Cortex of kidney (tissue), 1 donor: ENCODE data around the gene DDX39A.
"Not testable (repeated sequence)": the region's sequence is repeated elsewhere in the genome, so short reads cannot be mapped to it uniquely, and the experiment has no call there.

Experiments used
- DNase-seq: peaks from one replicate; lab custom pipeline; 2025; lab: John Stamatoyannopoulos, UW

The DDX39A gene

GRCh38 chr19:14385492-14385891 lies 33.6 kb downstream of the DDX39A start:
- no peak for DNase-seq

- DNase-seq: no peak
Observed at GRCh38 chr19:14383661-14384555, 35.2 kb downstream of the DDX39A start.

DNA sequence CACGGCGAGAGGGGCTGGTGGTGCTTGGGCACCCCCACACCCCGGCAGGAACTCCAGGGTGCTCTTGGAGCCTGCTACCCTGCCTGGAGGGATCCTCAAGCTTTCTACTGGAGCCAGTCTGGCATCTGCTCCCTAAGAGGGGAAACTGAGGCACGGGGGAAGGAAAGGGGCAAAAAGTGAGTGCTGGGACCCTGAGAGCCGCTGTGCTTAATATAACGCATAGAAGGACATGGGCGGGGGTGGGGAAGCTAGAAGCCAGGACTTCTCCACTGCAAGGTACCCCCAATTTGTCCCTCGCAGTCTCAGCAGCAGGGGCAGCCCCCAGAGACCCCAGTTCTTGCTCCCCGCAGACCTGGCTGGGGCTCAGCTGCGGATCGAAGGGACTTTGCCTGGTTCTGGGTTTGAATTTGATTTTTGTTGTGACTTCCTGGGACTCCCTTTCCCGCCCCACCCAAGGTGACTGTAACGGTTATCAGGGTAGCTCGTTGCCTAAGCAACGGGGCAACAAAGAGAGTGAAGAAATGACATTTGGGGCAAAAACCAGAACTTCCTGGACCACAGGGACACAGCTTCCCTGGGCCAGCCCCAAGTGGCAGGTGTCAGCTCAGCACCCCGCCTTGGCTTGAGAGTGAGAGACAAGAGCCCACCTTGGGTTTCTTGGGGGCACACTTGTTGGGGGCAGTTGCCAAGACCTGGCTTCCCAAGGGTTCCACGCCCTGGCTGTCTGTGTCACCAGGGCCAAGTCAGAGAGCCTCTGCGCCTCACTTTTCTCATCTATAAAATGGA lies 37.3 kb downstream of the DDX39A start:
- DNase-seq: no peak

DNA sequence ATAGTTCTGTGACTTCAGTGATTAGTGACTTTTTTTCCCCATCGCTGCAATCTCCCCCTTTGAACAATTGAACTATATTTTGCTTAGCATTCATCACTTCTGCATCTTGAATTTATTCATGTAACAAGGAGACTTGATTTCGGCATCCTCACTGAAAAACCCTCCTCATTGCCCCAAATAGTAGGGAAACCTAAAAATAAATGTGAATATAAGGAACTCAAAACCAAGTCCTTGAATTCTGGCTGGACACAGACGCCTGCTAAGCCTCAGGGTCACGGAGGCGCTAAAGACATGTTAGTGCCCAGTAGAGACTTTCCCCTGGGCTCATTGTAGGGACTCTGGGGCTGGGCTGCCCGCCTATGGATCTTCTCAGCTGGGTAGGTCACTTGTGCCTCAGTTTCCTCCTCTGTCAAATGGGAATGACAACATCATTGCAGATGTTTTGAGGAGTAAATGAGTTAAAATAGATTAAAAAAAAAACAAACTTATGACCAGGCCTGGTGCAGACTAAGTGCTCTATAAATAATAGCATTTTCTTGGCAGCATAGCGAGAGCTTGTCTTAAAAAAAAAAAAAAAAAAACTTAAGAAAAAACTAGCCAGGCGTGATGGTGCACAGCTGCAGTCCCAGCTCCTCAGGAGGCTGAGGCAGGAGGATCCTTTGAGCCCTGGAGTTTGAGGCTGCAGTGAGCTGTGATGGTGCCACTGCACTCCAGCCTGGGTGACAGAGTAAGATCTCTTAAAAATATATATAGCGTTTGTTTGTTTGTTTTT lies 39.7 kb downstream of the DDX39A start:
- DNase-seq: no peak

DNA sequence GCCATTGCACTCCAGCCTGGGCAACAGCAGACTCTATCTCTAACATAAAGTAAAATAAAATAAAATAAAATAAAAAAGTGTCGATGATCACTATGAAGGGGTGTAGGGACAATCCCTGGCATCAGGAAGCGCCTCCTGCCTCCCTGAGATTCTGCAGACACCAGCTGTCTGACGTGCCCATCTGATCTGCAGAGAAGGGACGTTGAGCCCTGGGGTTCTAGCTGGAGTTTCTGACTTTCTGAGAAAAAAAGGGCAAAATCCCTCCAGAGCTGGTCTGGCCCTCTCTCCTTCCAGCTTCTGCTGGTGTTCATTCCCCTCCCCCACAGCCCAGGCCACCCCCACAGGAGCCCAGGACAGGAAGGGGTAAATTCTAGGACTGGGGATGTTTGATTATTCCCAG lies 40.3 kb downstream of the DDX39A start:
- DNase-seq: no peak

GRCh38 chr19:14377883-14378328 lies 41.2 kb downstream of the DDX39A start:
- no peak for DNase-seq

DNA sequence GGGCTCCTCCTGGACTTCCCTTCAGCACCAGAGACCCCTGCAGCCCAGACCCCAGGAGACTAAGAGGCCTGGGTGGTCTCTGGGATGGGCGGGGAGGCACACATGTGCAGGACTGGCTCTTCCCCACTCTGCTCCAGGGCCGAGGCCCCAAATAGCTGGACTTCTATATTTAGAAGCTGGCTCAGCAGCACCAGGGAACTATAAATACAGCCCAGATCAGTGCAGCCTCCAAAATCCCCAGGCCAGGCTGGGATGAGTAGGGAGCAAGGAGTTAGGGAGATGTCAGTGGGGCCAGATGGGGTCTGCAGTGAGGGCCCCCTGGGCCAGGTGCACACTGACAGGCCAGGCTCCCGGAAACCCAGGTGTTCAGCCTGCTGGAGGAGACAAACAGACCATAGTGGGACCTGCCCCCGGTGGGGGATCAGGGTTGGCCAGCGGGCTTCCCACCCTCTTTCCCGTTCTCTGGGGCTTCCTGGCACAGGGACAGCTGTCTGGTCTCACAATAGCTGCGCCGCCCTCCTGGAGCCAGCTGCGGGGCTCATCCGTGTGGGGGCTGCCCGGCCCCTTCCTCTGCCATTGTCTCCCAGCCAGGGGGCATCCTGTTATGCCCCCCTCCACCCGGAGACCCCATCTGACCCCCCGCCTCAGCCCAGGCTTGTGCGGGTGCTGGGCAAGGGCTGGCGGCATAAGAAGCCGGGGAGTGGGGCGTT lies 43.4 kb downstream of the DDX39A start:
- DNase-seq: no peak

DNA sequence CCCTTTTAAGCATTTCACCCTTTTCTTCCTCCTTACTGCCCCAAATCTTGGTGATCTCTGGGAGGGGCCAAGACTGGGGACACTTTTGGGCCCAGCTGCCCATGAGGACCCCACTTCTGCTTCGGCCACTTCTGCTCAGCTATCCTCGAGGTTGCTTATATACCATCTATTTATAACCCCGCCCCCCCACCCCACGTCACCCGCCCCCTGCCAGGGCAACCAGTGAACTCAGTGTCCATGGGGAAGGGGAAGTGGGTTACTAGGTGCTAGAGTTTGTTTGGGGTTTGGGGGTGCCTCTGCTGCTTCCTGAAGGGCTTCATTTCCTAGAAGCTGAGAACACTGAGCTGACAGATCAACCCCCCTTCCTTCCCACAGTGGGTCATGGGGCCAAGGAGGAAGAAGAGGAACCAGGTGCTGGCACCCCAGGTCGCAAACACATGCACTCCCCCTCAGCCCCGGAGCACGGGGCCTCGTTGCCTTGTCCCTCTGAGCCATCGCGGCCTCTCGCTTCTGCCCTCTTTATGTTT lies 44.0 kb downstream of the DDX39A start:
- DNase-seq: no peak

GRCh38 chr19:14374313-14374712 lies 44.8 kb downstream of the DDX39A start:
- not testable (repeated sequence) for DNase-seq

- not testable (repeated sequence) for DNase-seq
Observed at GRCh38 chr19:14372384-14373077, 46.6 kb downstream of the DDX39A start.

DNA sequence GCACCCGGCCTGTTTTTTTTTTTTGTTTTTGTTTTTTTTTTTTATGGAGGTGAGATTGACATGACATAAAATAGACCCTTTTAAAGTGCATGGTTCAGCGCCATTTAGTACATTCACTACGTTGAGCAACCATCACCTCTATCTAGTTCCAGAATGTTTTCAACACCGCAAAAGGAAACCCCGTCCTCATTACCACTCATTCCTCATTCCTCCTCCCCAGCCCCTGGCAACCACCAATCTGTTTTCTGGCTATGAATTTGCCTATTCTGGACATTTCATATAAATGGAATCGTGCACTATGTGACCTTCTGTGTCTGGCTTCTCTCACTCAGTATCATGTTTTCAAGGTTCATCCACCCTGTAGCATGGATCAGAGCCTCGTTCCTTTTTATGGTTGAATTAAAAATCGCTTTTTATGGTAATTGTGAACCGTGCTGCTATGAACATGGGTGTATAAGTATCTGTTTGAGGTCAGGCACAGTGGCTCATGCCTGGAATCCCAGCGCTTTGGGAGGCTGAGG lies 47.8 kb downstream of the DDX39A start:
- DNase-seq: no peak

DNA sequence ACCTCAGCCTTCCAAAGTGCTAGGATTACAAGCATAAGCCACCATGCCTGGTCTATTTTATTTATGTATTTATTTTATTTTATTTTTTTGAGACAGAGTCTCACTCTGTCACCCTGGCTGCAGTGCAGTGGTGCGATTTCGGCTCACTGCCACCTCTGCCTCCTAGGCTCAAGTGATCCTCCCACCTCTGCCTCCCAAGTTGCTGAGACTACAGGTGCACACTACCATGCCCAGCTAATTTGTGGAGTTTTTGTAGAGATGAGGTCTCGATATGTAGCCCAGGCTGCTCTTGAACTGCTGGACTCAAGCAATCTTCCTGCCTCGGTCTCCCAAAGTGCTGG lies 48.2 kb downstream of the DDX39A start:
- DNase-seq: no peak

DNA sequence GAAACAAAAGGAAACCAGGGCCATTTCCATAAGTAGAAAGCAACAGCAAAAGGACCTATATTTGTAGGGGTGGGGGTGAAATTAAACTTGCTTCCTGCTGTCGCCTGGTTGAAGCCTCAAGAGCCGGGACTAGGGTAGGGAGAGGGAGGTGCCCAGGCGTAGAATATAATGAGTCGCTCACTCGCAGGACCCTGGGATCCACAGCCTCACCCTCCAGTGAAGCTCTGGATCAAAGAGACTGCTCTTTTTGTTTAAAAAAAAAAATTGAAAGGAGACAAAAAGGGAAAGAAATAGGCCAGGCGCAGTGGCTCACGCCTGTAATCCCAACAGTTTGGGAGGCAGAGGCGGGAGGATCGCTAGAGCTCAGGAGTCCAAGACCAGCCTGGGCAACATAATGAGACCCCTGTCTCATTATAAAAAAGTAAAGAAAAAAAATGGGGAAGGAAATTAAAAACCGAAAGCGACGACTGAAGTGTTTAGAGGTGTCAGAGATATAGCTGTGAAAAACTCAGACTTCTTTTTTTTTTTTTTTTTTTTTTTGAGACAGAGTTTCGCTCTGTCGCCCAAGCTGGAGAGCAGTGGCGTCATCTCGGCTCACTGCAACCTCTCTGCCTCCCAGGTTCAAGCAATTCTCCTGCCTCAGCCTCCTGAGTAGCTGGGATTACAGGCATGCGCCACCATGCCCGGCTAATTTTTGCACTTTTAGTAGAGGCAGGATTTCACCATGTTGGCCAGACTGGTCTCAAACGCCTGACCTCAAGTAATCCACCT lies 48.8 kb downstream of the DDX39A start:
- no peak for DNase-seq

DNA sequence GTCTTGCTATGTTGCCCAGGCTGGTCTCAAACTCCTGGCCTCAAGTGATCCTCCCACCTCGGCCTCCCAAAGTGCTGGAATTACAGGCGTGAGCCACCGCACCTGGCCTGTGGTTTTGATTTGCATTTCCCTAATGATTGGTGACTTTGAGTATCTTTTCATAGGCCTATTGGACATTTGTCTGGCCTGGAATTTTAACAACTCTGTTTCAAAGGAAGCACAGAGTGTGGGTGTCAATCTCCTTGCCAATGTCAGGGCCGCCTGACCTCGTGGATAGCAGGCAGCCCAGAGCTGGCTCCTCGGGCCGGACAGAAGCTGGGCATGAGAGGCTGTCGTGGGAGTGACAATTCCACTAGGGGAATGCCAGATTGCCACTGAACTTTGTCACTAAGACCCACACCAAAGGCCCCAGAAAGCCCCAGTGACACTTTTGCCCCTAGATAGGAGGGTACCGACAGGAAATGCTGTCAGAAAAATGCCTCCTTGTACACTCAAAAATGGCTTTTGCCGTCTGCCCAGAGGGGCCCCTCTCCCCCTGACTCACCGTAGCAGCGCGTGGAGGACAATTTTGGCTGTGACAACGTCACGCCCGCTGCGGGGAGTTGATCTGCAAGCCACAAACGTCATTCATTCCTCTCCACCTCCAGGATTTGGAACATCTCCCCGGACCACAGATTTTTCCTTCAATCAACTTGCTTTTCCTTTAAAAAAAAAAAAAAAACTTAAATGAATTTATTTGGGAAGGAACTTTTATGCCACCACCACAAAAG lies 49.6 kb downstream of the DDX39A start:
- no peak for DNase-seq

- DNase-seq: no peak
Observed at GRCh38 chr19:14368011-14368513, 51.1 kb downstream of the DDX39A start.

- no peak for DNase-seq
Observed at GRCh38 chr19:14367016-14367415, 52.1 kb downstream of the DDX39A start.

GRCh38 chr19:14366529-14366928 lies 52.6 kb downstream of the DDX39A start:
- DNase-seq: no peak

DNA sequence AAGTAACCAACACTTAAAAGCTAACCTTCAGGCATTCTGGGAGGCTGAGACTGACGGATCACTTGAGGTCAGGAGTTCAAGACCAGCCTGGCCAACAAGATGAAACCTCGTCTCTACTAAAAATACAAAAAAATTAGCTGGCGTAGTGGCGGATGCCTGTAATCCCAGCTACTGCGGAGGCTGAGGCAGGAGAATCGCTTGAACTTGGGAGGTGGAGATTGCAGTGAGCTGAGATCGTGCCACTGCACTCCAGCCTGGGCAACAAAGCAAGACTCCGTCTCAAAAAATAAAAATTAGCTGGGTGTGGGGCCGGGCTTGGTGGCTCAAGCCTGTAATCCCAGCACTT lies 55.1 kb downstream of the DDX39A start:
- DNase-seq: not testable (repeated sequence)
